ENCODE measurements around the gene PPEF1.
"Not testable (repeated sequence)": the region's sequence is repeated elsewhere in the genome, so short reads cannot be mapped to it uniquely, and the experiment has no call there.

The PPEF1 gene

GRCh38 chrX:18702362-18703195 lies 4.9 kb upstream of the PPEF1 start:
- Histone ChIP-seq H3K27ac (ENCODE audit: low read length) (no peak overlapping the region), H3K36me3 (ENCODE audit: control insufficient read depth, insufficient read depth, low read length) (no peaks in the 10 kb centered on the region), H3K4me1 (ENCODE audit: control insufficient read depth, insufficient read depth, low read length) (no peaks in the 10 kb centered on the region), H3K27me3 (ENCODE audit: control insufficient read depth, insufficient read depth, low read length) (no peaks in the 10 kb centered on the region), H3K4me3 (ENCODE audit: low read length) (no peak overlapping the region), H3K9me3 (ENCODE audit: control insufficient read depth, insufficient read depth, low read length) (no peaks in the 10 kb centered on the region)
- DNase-seq (ENCODE audit: low read depth, low spot score) = no peak
- no CpG with 5 or more reads among the region's 12 CpGs for WGBS (ENCODE audit: insufficient coverage, insufficient read length)

- no peaks in the 10 kb centered on the region for H3K27me3 ChIP-seq (ENCODE audit: control insufficient read depth, insufficient read depth, low read length)
- H3K4me3 ChIP-seq (ENCODE audit: low read length) = no peak overlapping the region
- no peak for DNase-seq (ENCODE audit: low read depth, low spot score)
- no peaks in the 10 kb centered on the region for H3K4me1 ChIP-seq (ENCODE audit: control insufficient read depth, insufficient read depth, low read length)
- H3K9me3 ChIP-seq (ENCODE audit: control insufficient read depth, insufficient read depth, low read length) = no peaks in the 10 kb centered on the region
- WGBS (ENCODE audit: insufficient coverage, insufficient read length) = no CpG with 5 or more reads among the region's 3 CpGs
- no peaks in the 10 kb centered on the region for H3K36me3 ChIP-seq (ENCODE audit: control insufficient read depth, insufficient read depth, low read length)
- no peak overlapping the region for H3K27ac ChIP-seq (ENCODE audit: low read length)
Measured at GRCh38 chrX:18709833-18710232, 2.4 kb downstream of the PPEF1 start.

- Histone ChIP-seq H3K4me1 (ENCODE audit: control insufficient read depth, insufficient read depth, low read length) (no peaks in the 10 kb centered on the region), H3K4me3 (ENCODE audit: low read length) (no peak overlapping the region), H3K27me3 (ENCODE audit: control insufficient read depth, insufficient read depth, low read length) (no peaks in the 10 kb centered on the region), H3K27ac (ENCODE audit: low read length) (no peak overlapping the region), H3K9me3 (ENCODE audit: control insufficient read depth, insufficient read depth, low read length) (no peaks in the 10 kb centered on the region), H3K36me3 (ENCODE audit: control insufficient read depth, insufficient read depth, low read length) (no peaks in the 10 kb centered on the region)
- WGBS (ENCODE audit: insufficient coverage, insufficient read length) = no CpG with 5 or more reads among the region's 9 CpGs
- no peak for DNase-seq (ENCODE audit: low read depth, low spot score)
Measured at GRCh38 chrX:18714910-18715309, 7.5 kb downstream of the PPEF1 start.

GRCh38 chrX:18719852-18720251 lies 12.4 kb downstream of the PPEF1 start:
- H3K9me3 ChIP-seq (ENCODE audit: control insufficient read depth, insufficient read depth, low read length) = no peaks in the 10 kb centered on the region
- H3K27ac ChIP-seq (ENCODE audit: low read length) = no peak overlapping the region
- H3K36me3 ChIP-seq (ENCODE audit: control insufficient read depth, insufficient read depth, low read length) = no peaks in the 10 kb centered on the region
- WGBS (ENCODE audit: insufficient coverage, insufficient read length) = no CpG with 5 or more reads among the region's 4 CpGs
- DNase-seq (ENCODE audit: low read depth, low spot score) = no peak
- no peaks in the 10 kb centered on the region for H3K4me1 ChIP-seq (ENCODE audit: control insufficient read depth, insufficient read depth, low read length)
- no peaks in the 10 kb centered on the region for H3K27me3 ChIP-seq (ENCODE audit: control insufficient read depth, insufficient read depth, low read length)
- no peak overlapping the region for H3K4me3 ChIP-seq (ENCODE audit: low read length)

GRCh38 chrX:18721683-18722499 lies 14.4 kb downstream of the PPEF1 start:
- H3K27ac ChIP-seq (ENCODE audit: low read length) = no peak overlapping the region

GRCh38 chrX:18722500-18723071 lies 15.1 kb downstream of the PPEF1 start:
- Histone ChIP-seq H3K4me1 (ENCODE audit: control insufficient read depth, insufficient read depth, low read length) (no peaks in the 10 kb centered on the region), H3K27ac (ENCODE audit: low read length) (no peak overlapping the region), H3K36me3 (ENCODE audit: control insufficient read depth, insufficient read depth, low read length) (no peaks in the 10 kb centered on the region), H3K27me3 (ENCODE audit: control insufficient read depth, insufficient read depth, low read length) (no peaks in the 10 kb centered on the region), H3K4me3 (ENCODE audit: low read length) (no peak overlapping the region), H3K9me3 (ENCODE audit: control insufficient read depth, insufficient read depth, low read length) (no peaks in the 10 kb centered on the region)
- WGBS (ENCODE audit: insufficient coverage, insufficient read length) = no CpG with 5 or more reads among the region's 10 CpGs
- no peak for DNase-seq (ENCODE audit: low read depth, low spot score)

More at GRCh38 chrX:18721683-18722499, 14.4 kb downstream of the PPEF1 start:
- DNase-seq (ENCODE audit: low read depth, low spot score) = no peak
- Histone ChIP-seq H3K9me3 (ENCODE audit: control insufficient read depth, insufficient read depth, low read length) (no peaks in the 10 kb centered on the region), H3K27me3 (ENCODE audit: control insufficient read depth, insufficient read depth, low read length) (no peaks in the 10 kb centered on the region), H3K4me3 (ENCODE audit: low read length) (no peak overlapping the region), H3K4me1 (ENCODE audit: control insufficient read depth, insufficient read depth, low read length) (no peaks in the 10 kb centered on the region), H3K36me3 (ENCODE audit: control insufficient read depth, insufficient read depth, low read length) (no peaks in the 10 kb centered on the region)
- WGBS (ENCODE audit: insufficient coverage, insufficient read length) = no CpG with 5 or more reads among the region's 8 CpGs

- DNase-seq (ENCODE audit: low read depth, low spot score) = no peak
Measured at GRCh38 chrX:18725310-18725943, 18.0 kb downstream of the PPEF1 start.

GRCh38 chrX:18733287-18733686 lies 25.8 kb downstream of the PPEF1 start:
- no CpG with 5 or more reads among the region's 4 CpGs for WGBS (ENCODE audit: insufficient coverage, insufficient read length)
- Histone ChIP-seq H3K4me1 (ENCODE audit: control insufficient read depth, insufficient read depth, low read length) (no peaks in the 10 kb centered on the region), H3K36me3 (ENCODE audit: control insufficient read depth, insufficient read depth, low read length) (no peaks in the 10 kb centered on the region), H3K4me3 (ENCODE audit: low read length) (no peak overlapping the region), H3K9me3 (ENCODE audit: control insufficient read depth, insufficient read depth, low read length) (no peaks in the 10 kb centered on the region), H3K27me3 (ENCODE audit: control insufficient read depth, insufficient read depth, low read length) (no peaks in the 10 kb centered on the region), H3K27ac (ENCODE audit: low read length) (no peak overlapping the region)
- no peak for DNase-seq (ENCODE audit: low read depth, low spot score)

More at GRCh38 chrX:18725310-18725943, 18.0 kb downstream of the PPEF1 start:
- Histone ChIP-seq H3K9me3 (ENCODE audit: control insufficient read depth, insufficient read depth, low read length) (no peaks in the 10 kb centered on the region), H3K4me3 (ENCODE audit: low read length) (no peak overlapping the region), H3K36me3 (ENCODE audit: control insufficient read depth, insufficient read depth, low read length) (no peaks in the 10 kb centered on the region), H3K27ac (ENCODE audit: low read length) (no peak overlapping the region), H3K4me1 (ENCODE audit: control insufficient read depth, insufficient read depth, low read length) (no peaks in the 10 kb centered on the region), H3K27me3 (ENCODE audit: control insufficient read depth, insufficient read depth, low read length) (no peaks in the 10 kb centered on the region)
- WGBS (ENCODE audit: insufficient coverage, insufficient read length) = no CpG with 5 or more reads among the region's 8 CpGs

GRCh38 chrX:18739609-18740008 lies 32.2 kb downstream of the PPEF1 start:
- not testable (repeated sequence) for DNase-seq (ENCODE audit: low read depth, low spot score); H3K9me3 ChIP-seq (ENCODE audit: control insufficient read depth, insufficient read depth, low read length); H3K4me3 ChIP-seq (ENCODE audit: low read length); H3K27me3 ChIP-seq (ENCODE audit: control insufficient read depth, insufficient read depth, low read length); H3K27ac ChIP-seq (ENCODE audit: low read length); H3K36me3 ChIP-seq (ENCODE audit: control insufficient read depth, insufficient read depth, low read length); H3K4me1 ChIP-seq (ENCODE audit: control insufficient read depth, insufficient read depth, low read length)
- no CpG with 5 or more reads among the region's 6 CpGs for WGBS (ENCODE audit: insufficient coverage, insufficient read length)

GRCh38 chrX:18748499-18748898 lies 41.1 kb downstream of the PPEF1 start:
- no CpG with 5 or more reads among the region's 2 CpGs for WGBS (ENCODE audit: insufficient coverage, insufficient read length)
- no peaks in the 10 kb centered on the region for H3K4me1 ChIP-seq (ENCODE audit: control insufficient read depth, insufficient read depth, low read length)
- DNase-seq (ENCODE audit: low read depth, low spot score) = no peak
- H3K27me3 ChIP-seq (ENCODE audit: control insufficient read depth, insufficient read depth, low read length) = no peaks in the 10 kb centered on the region
- no peaks in the 10 kb centered on the region for H3K9me3 ChIP-seq (ENCODE audit: control insufficient read depth, insufficient read depth, low read length)
- H3K27ac ChIP-seq (ENCODE audit: low read length) = no peak overlapping the region
- H3K36me3 ChIP-seq (ENCODE audit: control insufficient read depth, insufficient read depth, low read length) = no peaks in the 10 kb centered on the region
- no peak overlapping the region for H3K4me3 ChIP-seq (ENCODE audit: low read length)

All from iPS DF 6.9 (cell line).